PC-9 (cell line): ENCODE data around the gene ATP2B2. TPM values are rescaled to one million over a fixed set of nuclear protein-coding genes. Genes with fewer than 3 reads are reported as not detected.

Experiments used
- BruUV-seq: library from RNA; stranded (reverse); fragments of 400-500 nt; replicated peaks from 2 replicates; lab custom pipeline; 2021; lab: Mats Ljungman, UMichigan
- CTCF ChIA-PET: fragments of 300-600 bp; sonication (Branson Sonifier 250); formaldehyde crosslinking; loops from one replicate; lab custom pipeline; 2022; ENCODE audit warnings: antibody characterized with exemption; lab: Charles Lee
- POLR2A ChIA-PET: fragments of 300-600 bp; sonication (Branson Sonifier 250); formaldehyde crosslinking; loops from one replicate; lab custom pipeline; 2022; ENCODE audit warnings: antibody characterized with exemption; ENCODE audit not compliant: unreplicated experiment; lab: Charles Lee
- DNase-seq, 2 experiments: peaks; one replicate each; pipeline versions ENCODE4 v3.0.0 to v3.0.0-alpha.2; 2015 to 2022; ENCODE audit warnings: mixed read lengths in 1 of 2
- H2AFZ ChIP-seq: fragments of 200-600 bp; sonication (generic); 2 replicates; pipeline ENCODE4 v1.8.1; 2017; ENCODE audit warnings: antibody characterized with exemption
- H3F3A ChIP-seq: fragments of 200-600 bp; sonication (generic); 2 replicates; pipeline ENCODE4 v1.8.1; 2017; ENCODE audit warnings: antibody characterized with exemption, mild to moderate bottlenecking, low read depth; ENCODE audit not compliant: insufficient read depth
- H3K27ac ChIP-seq: fragments of 200-600 bp; sonication (generic); 2 replicates; pipeline ENCODE4 v1.6.1; 2016; ENCODE audit warnings: mixed run types
- H3K27me3 ChIP-seq: fragments of 200-600 bp; sonication (generic); 2 replicates; pipeline ENCODE4 v1.6.1; 2016; ENCODE audit warnings: low read depth, mixed run types; ENCODE audit not compliant: insufficient read depth
- H3K36me3 ChIP-seq: fragments of 200-600 bp; sonication (generic); 2 replicates; pipeline ENCODE4 v1.6.1; 2016; ENCODE audit warnings: low read depth, mixed run types
- H3K4me1 ChIP-seq: fragments of 200-600 bp; sonication (generic); replicated peaks from 2 replicates; pipeline ENCODE4 v1.6.1; 2016; ENCODE audit warnings: mixed run types; ENCODE audit not compliant: insufficient read depth
- H3K4me2 ChIP-seq: fragments of 200-600 bp; sonication (generic); 2 replicates; pipeline ENCODE4 v1.6.1; 2017; ENCODE audit warnings: mixed run types
- H3K4me3 ChIP-seq: fragments of 200-600 bp; sonication (generic); 2 replicates; pipeline ENCODE4 v1.6.1; 2016; ENCODE audit warnings: mixed run types
- H3K79me2 ChIP-seq: fragments of 200-600 bp; sonication (generic); 2 replicates; pipeline ENCODE4 v1.6.1; 2017; ENCODE audit warnings: low read depth, mixed run types
- H3K9me2 ChIP-seq: fragments of 200-600 bp; sonication (generic); 2 replicates; pipeline ENCODE4 v1.8.1; 2017; ENCODE audit warnings: mild to moderate bottlenecking; ENCODE audit not compliant: insufficient read depth
- H3K9me3 ChIP-seq: fragments of 200-600 bp; sonication (generic); 2 replicates; pipeline ENCODE4 v1.8.1; 2016; ENCODE audit warnings: low read depth; ENCODE audit not compliant: insufficient read depth
- H4K20me1 ChIP-seq: fragments of 200-600 bp; sonication (generic); 2 replicates; pipeline ENCODE4 v1.8.1; 2017; ENCODE audit not compliant: insufficient read depth
- CTCF ChIP-seq: fragments of 200-600 bp; sonication (generic); conservative IDR thresholded peaks from 2 replicates; pipeline ENCODE4 v1.6.1; 2017; ENCODE audit warnings: mixed run types, antibody characterized with exemption, mild to moderate bottlenecking, moderate library complexity
- EZH2 ChIP-seq: fragments of 200-600 bp; sonication (generic); IDR thresholded peaks from 2 replicates; pipeline ENCODE4 v1.8.0; 2017; ENCODE audit warnings: antibody characterized with exemption, low read depth
- intact Hi-C: fragments of 100-400 bp; cut with micrococcal nuclease; formaldehyde crosslinking; loops from one replicate; pipeline ENCODE4 v1.10.0; 2022; ENCODE audit not compliant: unreplicated experiment
- total RNA-seq: library from RNA; stranded (reverse); gene quantifications from 2 replicates; pipeline ENCODE4 v1.2.3, GENCODE V29; 2021

ATP2B2 gene
- total RNA-seq, 1 experiment from 2014 or later: not detected

- BruUV-seq: no TSS peak
- no peak for DNase-seq
- Histone ChIP-seq H3F3A (no peaks in the 10 kb centered on the region), H3K4me2 (no peak overlapping the region), H3K9me3 (no peaks in the 10 kb centered on the region), H3K4me3 (no peak overlapping the region), H3K79me2 (no peaks in the 10 kb centered on the region), H3K27me3 (peaks cover 93% of the 10 kb centered on the region), H3K36me3 (no peaks in the 10 kb centered on the region), H3K4me1 (no peaks in the 10 kb centered on the region), H2AFZ (no peak overlapping the region), H3K27ac (no peak overlapping the region), H3K9me2 (no peaks in the 10 kb centered on the region), H4K20me1 (peaks cover 2% of the 10 kb centered on the region; the same call in 1 of the 2 replicates)
- ChIA-PET POLR2A (no interaction called here), CTCF (interaction anchor here (0.5 kb wide), 1 partner anchor 999 kb away, joined by 3 read pairs; no protein-coding TSS in a partner anchor)
- intact Hi-C loops: no loop called here
- no peak for TF ChIP-seq EZH2
- no peak for TF ChIP-seq CTCF
Measured at GRCh38 chr3:10352146-10352911, 153.1 kb downstream of the ATP2B2 start.

- DNase-seq: no peak
- Histone ChIP-seq H3K27ac (no peak overlapping the region), H3K36me3 (no peaks in the 10 kb centered on the region), H3K9me2 (no peaks in the 10 kb centered on the region), H2AFZ (no peak overlapping the region), H3K79me2 (no peaks in the 10 kb centered on the region), H3F3A (no peaks in the 10 kb centered on the region), H3K4me1 (no peaks in the 10 kb centered on the region), H3K27me3 (peaks cover 93% of the 10 kb centered on the region), H3K9me3 (no peaks in the 10 kb centered on the region), H3K4me3 (no peak overlapping the region), H4K20me1 (no peaks in the 10 kb centered on the region), H3K4me2 (no peak overlapping the region)
- BruUV-seq: no TSS peak
- ChIA-PET POLR2A (no interaction called here), CTCF (no interaction called here)
- intact Hi-C loops: no loop called here
- TF ChIP-seq EZH2 (no peak), CTCF (no peak)
Measured at GRCh38 chr3:10351013-10351735, 154.2 kb downstream of the ATP2B2 start.

- H3K4me1 ChIP-seq: no peaks in the 10 kb centered on the region
- BruUV-seq: no TSS peak
- no peaks in the 10 kb centered on the region for H3K9me3 ChIP-seq
- H3K27ac ChIP-seq: no peak overlapping the region
- H3K4me2 ChIP-seq: no peak overlapping the region
- no peak overlapping the region for H2AFZ ChIP-seq
- CTCF ChIA-PET: no interaction called here
- TF ChIP-seq EZH2: no peak
- TF ChIP-seq CTCF: no peak
- no peaks in the 10 kb centered on the region for H3K79me2 ChIP-seq
- H4K20me1 ChIP-seq: no peaks in the 10 kb centered on the region
- no peaks in the 10 kb centered on the region for H3K36me3 ChIP-seq
- H3K9me2 ChIP-seq: no peaks in the 10 kb centered on the region
- no peak overlapping the region for H3K4me3 ChIP-seq
- H3K27me3 ChIP-seq: peaks cover 98% of the 10 kb centered on the region
- DNase-seq: no peak
- no peaks in the 10 kb centered on the region for H3F3A ChIP-seq
- intact Hi-C loops: no loop called here
- POLR2A ChIA-PET: no interaction called here
Measured at GRCh38 chr3:10350324-10350985, 154.9 kb downstream of the ATP2B2 start.
